Measurements from ENCODE around the gene R3HDM2. TPM values are rescaled to one million over a fixed set of nuclear protein-coding genes. Genes with fewer than 3 reads are reported as not detected.

The R3HDM2 gene
- total RNA-seq, 1 experiment from 2014 or later = 45.4 TPM

- ATAC-seq = no peak
- Histone ChIP-seq H3K4me3 (replicated peaks in 1 of 2; ENCODE audit: low read depth in 1 of 2, low read length in 2 of 2) (no peak overlapping the region), H3K9ac (ENCODE audit: low read length) (no peak overlapping the region), H3K9me2 (ENCODE audit: insufficient read depth) (no peaks in the 10 kb centered on the region), H3K27ac (ENCODE audit: low read depth, low read length) (no peak overlapping the region), H4K20me1 (ENCODE audit: insufficient read depth) (no peaks in the 10 kb centered on the region), H3K4me2 (ENCODE audit: low read length) (no peak overlapping the region), H3K9me3 (ENCODE audit: control insufficient read depth in 1 of 2, insufficient read depth in 1 of 2, low read depth in 1 of 2, low read length in 2 of 2) (no peaks in the 10 kb centered on the region), H3K79me2 (ENCODE audit: insufficient read depth, low read length) (no peaks in the 10 kb centered on the region), H2AFZ (ENCODE audit: low read depth, low read length, poor library complexity, severe bottlenecking) (no peak overlapping the region), H3K27me3 (ENCODE audit: insufficient read depth, low read length) (no peaks in the 10 kb centered on the region), H3K36me3 (ENCODE audit: control insufficient read depth in 1 of 2, insufficient read depth in 2 of 2, low read length in 2 of 2) (0 out of 4 replicates have a peak, but pooled peaks cover 0 to 4% of the 10 kb centered on the region in 2 experiments), H3K4me1 (ENCODE audit: control insufficient read depth in 1 of 2, insufficient read depth in 2 of 2, low read length in 2 of 2) (no peaks in the 10 kb centered on the region; a peak in 2 of 4 replicates)
- DNase-seq (ENCODE audit: low read depth, low spot score) = no peak
- ChIA-PET POLR2A (no interaction called here), RAD21 (ENCODE audit: low non-redundant PET in 1 of 2, low total read pairs in 2 of 2, uncharacterized antibody in 2 of 2, unreplicated experiment in 2 of 2) (no interaction called here), CTCF (no interaction called here)
- intact Hi-C loops (cut with micrococcal nuclease) = no loop called here
- no TSS peak for BruUV-seq (replicated peaks)
- TF ChIP-seq CEBPB (IDR thresholded peaks at IDR 0.05; ENCODE audit: low read depth) (no peak), TCF7L2 (IDR thresholded peaks at IDR 0.05; ENCODE audit: borderline replicate concordance, extremely low read depth, insufficient read depth, insufficient read length) (no peak), RAD21 (IDR thresholded peaks at IDR 0.05; ENCODE audit: low read depth) (no peak)
These were observed 58.6 kb downstream of the R3HDM2 start for GRCh38 chr12:57372233-57372632.

GRCh38 chr12:57370696-57371095, 60.1 kb downstream of the R3HDM2 start:
- Histone ChIP-seq H3K4me3 (replicated peaks in 1 of 2; ENCODE audit: low read depth in 1 of 2, low read length in 2 of 2) (no peak overlapping the region), H3K4me2 (ENCODE audit: low read length) (no peak overlapping the region), H3K4me1 (ENCODE audit: control insufficient read depth in 1 of 2, insufficient read depth in 2 of 2, low read length in 2 of 2) (no peaks in the 10 kb centered on the region; a peak in 2 of 4 replicates), H3K9me3 (ENCODE audit: control insufficient read depth in 1 of 2, insufficient read depth in 1 of 2, low read depth in 1 of 2, low read length in 2 of 2) (peaks cover 4 to 5% of the 10 kb centered on the region in 2 experiments; a peak in 1 of 4 replicates), H3K79me2 (ENCODE audit: insufficient read depth, low read length) (no peaks in the 10 kb centered on the region), H3K27ac (ENCODE audit: low read depth, low read length) (no peak overlapping the region), H3K36me3 (ENCODE audit: control insufficient read depth in 1 of 2, insufficient read depth in 2 of 2, low read length in 2 of 2) (0 out of 4 replicates have a peak, but pooled peaks cover 0 to 4% of the 10 kb centered on the region in 2 experiments), H3K27me3 (ENCODE audit: insufficient read depth, low read length) (no peaks in the 10 kb centered on the region), H2AFZ (ENCODE audit: low read depth, low read length, poor library complexity, severe bottlenecking) (no peak overlapping the region), H3K9ac (ENCODE audit: low read length) (no peak overlapping the region), H3K9me2 (ENCODE audit: insufficient read depth) (no peaks in the 10 kb centered on the region), H4K20me1 (ENCODE audit: insufficient read depth) (no peaks in the 10 kb centered on the region)
- ChIA-PET POLR2A (no interaction called here), RAD21 (ENCODE audit: low non-redundant PET in 1 of 2, low total read pairs in 2 of 2, uncharacterized antibody in 2 of 2, unreplicated experiment in 2 of 2) (no interaction called here), CTCF (no interaction called here)
- DNase-seq (ENCODE audit: low read depth, low spot score) (no peak), ATAC-seq (no peak)
- TF ChIP-seq ZFX (IDR thresholded peaks at IDR 0.05) (no peak), ZNF274 (IDR thresholded peaks at IDR 0.05; ENCODE audit: low read depth, low read length) (no peak), RAD21 (IDR thresholded peaks at IDR 0.05; ENCODE audit: low read depth) (no peak), EZH2 (IDR thresholded peaks at IDR 0.05) (no peak), MAX (IDR thresholded peaks at IDR 0.05) (no peak)
- BruUV-seq (replicated peaks) = no TSS peak
- intact Hi-C loops (cut with micrococcal nuclease) = no loop called here

Data from HCT116 (cell line).